Neural progenitor cell (in vitro differentiated cells): Measurements from ENCODE around the gene LRRC8E. TPM values are rescaled to one million over a fixed set of nuclear protein-coding genes. Genes with fewer than 3 reads are reported as not detected.

Experiments
- DNase-seq: peaks from one replicate; pipeline ENCODE4 v3.0.0-alpha.2; 2016; ENCODE audit warnings: low spot score
- H2AFZ ChIP-seq: fragments of 200-600 bp; sonication (generic); replicated peaks from 2 replicates; pipeline ENCODE4 v1.6.1; 2016; ENCODE audit warnings: antibody characterized with exemption
- H3F3A ChIP-seq: fragments of 200-600 bp; sonication (generic); 2 replicates; pipeline ENCODE4 v1.6.1; 2016; ENCODE audit warnings: antibody characterized with exemption, low read depth
- H3K27ac ChIP-seq: fragments of 200-600 bp; sonication (generic); 2 replicates; pipeline ENCODE4 v1.5.1; 2016; ENCODE audit warnings: mild to moderate bottlenecking
- H3K27me3 ChIP-seq: fragments of 200-600 bp; sonication (generic); 2 replicates; pipeline ENCODE4 v1.6.1; 2016; ENCODE audit warnings: mild to moderate bottlenecking, moderate library complexity
- H3K36me3 ChIP-seq: fragments of 200-600 bp; sonication (generic); 2 replicates; pipeline ENCODE4 v1.5.1; 2016
- H3K4me1 ChIP-seq: fragments of 200-600 bp; sonication (generic); 2 replicates; pipeline ENCODE4 v1.6.1; 2016; ENCODE audit warnings: mixed run types
- H3K4me2 ChIP-seq: fragments of 200-600 bp; sonication (generic); 2 replicates; pipeline ENCODE4 v1.6.1; 2016
- H3K4me3 ChIP-seq: fragments of 200-600 bp; sonication (generic); 2 replicates; pipeline ENCODE4 v1.5.1; 2016
- H3K79me2 ChIP-seq: fragments of 200-600 bp; sonication (generic); 2 replicates; pipeline ENCODE4 v1.6.1; 2016; ENCODE audit warnings: low read depth
- H3K9ac ChIP-seq: fragments of 200-600 bp; sonication (generic); 2 replicates; pipeline ENCODE4 v1.6.1; 2016
- H3K9me3 ChIP-seq: fragments of 200-600 bp; sonication (generic); 2 replicates; pipeline ENCODE4 v1.5.1; 2016; ENCODE audit warnings: low read depth
- H4K20me1 ChIP-seq: fragments of 200-600 bp; sonication (generic); 2 replicates; pipeline ENCODE4 v1.6.1; 2016; ENCODE audit warnings: low read depth
- H3K27ac Mint-ChIP-seq: 3 replicates; pipeline ENCODE4 v1.8.0; 2021; ENCODE audit warnings: mixed read lengths
- H3K27me3 Mint-ChIP-seq: 2 replicates; pipeline ENCODE4 v1.8.0; 2022; ENCODE audit warnings: low read depth, mild to moderate bottlenecking, inconsistent platforms, moderate library complexity, mixed read lengths; ENCODE audit not compliant: insufficient read depth
- H3K36me3 Mint-ChIP-seq: 3 replicates; pipeline ENCODE4 v1.8.0; 2021; ENCODE audit warnings: mixed read lengths
- H3K4me1 Mint-ChIP-seq: 3 replicates; pipeline ENCODE4 v1.8.0; 2021; ENCODE audit warnings: mixed read lengths
- H3K4me3 Mint-ChIP-seq: 3 replicates; pipeline ENCODE4 v1.8.0; 2021; ENCODE audit warnings: mild to moderate bottlenecking, moderate library complexity, mixed read lengths
- H3K9me3 Mint-ChIP-seq: 3 replicates; pipeline ENCODE4 v1.8.0; 2020; ENCODE audit warnings: mixed read lengths
- CTCF ChIP-seq: fragments of 200-600 bp; sonication (generic); IDR thresholded peaks from 2 replicates; pipeline ENCODE4 v1.5.1; 2017; ENCODE audit warnings: antibody characterized with exemption, mild to moderate bottlenecking
- EZH2 ChIP-seq: fragments of 200-600 bp; sonication (generic); IDR thresholded peaks from 2 replicates; pipeline ENCODE4 v1.6.1; 2017; ENCODE audit warnings: antibody characterized with exemption, mild to moderate bottlenecking, moderate library complexity
- EZH2phosphoT487 ChIP-seq: fragments of 200-600 bp; sonication (generic); IDR thresholded peaks from 2 replicates; pipeline ENCODE4 v1.6.1; 2017; ENCODE audit warnings: antibody characterized with exemption
- total RNA-seq: library from RNA; depleted of rRNA; stranded (reverse); fragments of >200 nt; gene quantifications from 2 replicates; pipeline ENCODE4 v1.2.3, GENCODE V29; 2015; ENCODE audit warnings: low replicate concordance

LRRC8E gene
- total RNA-seq, 1 donor from 2014 or later: 1.2 TPM

- Histone ChIP-seq H3F3A (peaks cover 4% of the 10 kb centered on the region), H3K9me3 (no peaks in the 10 kb centered on the region), H4K20me1 (no peaks in the 10 kb centered on the region), H3K79me2 (peaks cover 34% of the 10 kb centered on the region), H3K4me1 (peaks cover 5% of the 10 kb centered on the region), H3K36me3 (no peaks in the 10 kb centered on the region), H3K9ac (no peak overlapping the region), H3K4me2 (no peak overlapping the region), H2AFZ (no peak overlapping the region), H3K27me3 (no peaks in the 10 kb centered on the region), H3K4me3 (no peak overlapping the region), H3K27ac (no peak overlapping the region)
- Mint-ChIP-seq H3K27me3 (peaks cover 2% of the 10 kb centered on the region), H3K4me3 (peak overlapping the region; percentile 15), H3K27ac (no peak overlapping the region), H3K9me3 (no peaks in the 10 kb centered on the region), H3K4me1 (peaks cover 16% of the 10 kb centered on the region), H3K36me3 (peaks cover 13% of the 10 kb centered on the region)
- TF ChIP-seq EZH2phosphoT487 (no peak), EZH2 (no peak), CTCF (no peak)
- no peak for DNase-seq
These were observed 52.5 kb downstream of the LRRC8E start for GRCh38 chr19:7940841-7941240.

- H3K4me1 Mint-ChIP-seq: peaks cover 16% of the 10 kb centered on the region
- Histone ChIP-seq H3K27me3 (no peaks in the 10 kb centered on the region), H2AFZ (no peak overlapping the region), H3K4me2 (peak overlapping the region; percentile 97), H3K9ac (no peak overlapping the region), H3K9me3 (no peaks in the 10 kb centered on the region), H3F3A (peaks cover 4% of the 10 kb centered on the region), H3K36me3 (no peaks in the 10 kb centered on the region), H3K4me1 (peaks cover 5% of the 10 kb centered on the region), H3K4me3 (peak overlapping the region; percentile 92), H4K20me1 (no peaks in the 10 kb centered on the region), H3K79me2 (peaks cover 34% of the 10 kb centered on the region), H3K27ac (no peak overlapping the region)
- no peaks in the 10 kb centered on the region for H3K9me3 Mint-ChIP-seq
- H3K27ac Mint-ChIP-seq: no peak overlapping the region
- no peak for DNase-seq
- no peak for TF ChIP-seq CTCF
- no peak for TF ChIP-seq EZH2
- no peak for TF ChIP-seq EZH2phosphoT487
- H3K36me3 Mint-ChIP-seq: peaks cover 13% of the 10 kb centered on the region
- peak overlapping the region; percentile 95 for H3K4me3 Mint-ChIP-seq
- H3K27me3 Mint-ChIP-seq: peaks cover 4% of the 10 kb centered on the region
These were observed 53.7 kb downstream of the LRRC8E start for GRCh38 chr19:7941895-7942596.

- Histone ChIP-seq H3K4me3 (peak overlapping the region; percentile 92), H3K27ac (peak overlapping the region; percentile 91), H3K4me1 (peaks cover 5% of the 10 kb centered on the region), H3K4me2 (peak overlapping the region; percentile 97), H3F3A (peaks cover 4% of the 10 kb centered on the region), H2AFZ (peak overlapping the region; percentile 75), H3K79me2 (peaks cover 29% of the 10 kb centered on the region), H3K9ac (peak overlapping the region; percentile 97), H3K36me3 (no peaks in the 10 kb centered on the region), H3K9me3 (no peaks in the 10 kb centered on the region), H4K20me1 (no peaks in the 10 kb centered on the region), H3K27me3 (no peaks in the 10 kb centered on the region)
- TF ChIP-seq EZH2: no peak
- no peak for TF ChIP-seq EZH2phosphoT487
- no peak for TF ChIP-seq CTCF
- Mint-ChIP-seq H3K4me3 (peak overlapping the region; percentile 95), H3K27me3 (peaks cover 4% of the 10 kb centered on the region), H3K9me3 (no peaks in the 10 kb centered on the region), H3K27ac (peak overlapping the region; percentile 95), H3K4me1 (peaks cover 16% of the 10 kb centered on the region), H3K36me3 (peaks cover 11% of the 10 kb centered on the region)
- no peak for DNase-seq
These were observed 54.7 kb downstream of the LRRC8E start for GRCh38 chr19:7942981-7943443.
